Pancreas (tissue), 10 donors: ENCODE results near the gene SFMBT2. TPM values are rescaled to one million over a fixed set of nuclear protein-coding genes. Genes with fewer than 3 reads are reported as not detected.
"Not testable (repeated sequence)": the region's sequence is repeated elsewhere in the genome, so short reads cannot be mapped to it uniquely, and the experiment has no call there.

ENCODE experiments used
- ATAC-seq, 4 donors: fragments of 200-7000 bp; cut with Tn5 transposase; one replicate each; pipeline versions ENCODE4 v1.8.0 to v1.9.1; 2020; ENCODE audit warnings: mild to moderate bottlenecking in 4 of 4, moderate library complexity in 4 of 4
- DNase-seq, 6 donors: peaks; one replicate each; pipeline ENCODE4 v3.0.0-alpha.2; 2020
- FAIRE-seq: peaks from 2 replicates; lab custom pipeline; 2012; peaks lifted over from hg19 to GRCh38; lab: Jason Lieb, UNC
- H3K27ac ChIP-seq, 4 donors: fragments of 200-600 bp; sonication (generic); 1 replicate in 3 of 4; 2 replicates in 1 of 4; pipeline versions ENCODE4 v1.5.0 to v1.8.0; 2020
- H3K27me3 ChIP-seq, 4 donors: fragments of 200-600 bp; one replicate each; pipeline ENCODE4 v1.8.0; 2021
- H3K36me3 ChIP-seq, 3 donors: fragments of 200-600 bp; sonication (generic) in 1 of 3; one replicate each; pipeline versions ENCODE4 v1.5.0 to v1.8.0; 2020 to 2021
- H3K4me1 ChIP-seq, 3 donors: fragments of 200-600 bp; one replicate each; pipeline ENCODE4 v1.8.0; 2021
- H3K4me3 ChIP-seq, 4 donors: fragments of 200-600 bp; sonication (generic) in 2 of 4; one replicate each; pipeline versions ENCODE4 v1.5.0 to v1.8.0; 2020 to 2021
- H3K9me3 ChIP-seq, 4 donors: fragments of 200-600 bp; one replicate each; pipeline ENCODE4 v1.8.0; 2021
- WGBS, 2 donors: extraction: QIAGEN DNeasy Blood & Tissue Kit; methylation state at CpG; one replicate each; pipeline ENCODE4 v1.1.7; 2013; 5-methylcytosine and 5-hydroxymethylcytosine counted together
- intact Hi-C, 3 donors: fragments of 100-400 bp; cut with DNase I; formaldehyde crosslinking; loops; one replicate each; pipeline versions ENCODE4 v1.11.1 to v1.14.2; 2022
- polyA plus RNA-seq, 2 donors: library from polyadenylated mRNA; stranded (reverse); fragments of 200-250 nt; gene quantifications; one replicate each; pipeline ENCODE4 v1.2.3, GENCODE V29; 2013
- total RNA-seq, 6 donors: library from RNA; stranded (reverse); fragmentation: NEBNext Ultra II Directional in 4 of 6; extraction: Animal tissue kit (Norgen Biotek cat#: 25700) in 4 of 6; gene quantifications; one replicate each; pipeline versions ENCODE4 v1.2.1 to v1.2.4, GENCODE V29; 2021 to 2023
- TF ChIP-seq, protein P1 (sequence below), 4 donors: fragments of 200-600 bp; sonication (generic) in 3 of 4; IDR thresholded peaks; one replicate each; pipeline versions ENCODE4 v1.5.0 to v1.8.0; 2021; ENCODE audit warnings: antibody characterized with exemption in 4 of 4
- donor health status: healthy with polysubstance abuse.
- donor health status: DM: no; HTN: no; CAD: no; lungs with moderate emphysema.
- donor health status: DM: no; HTN: no; CAD: no.
- donor health status: control.
- donor health status: control.
- donor health status: Bipolar disorder and iron deficiency.
- donor health status: DM: yes; HTN: yes; CAD: no.
- donor health status: DM: no; HTN: no; CAD: no.
- donor health status: DM: no; HTN: no; CAD: no.
- donor health status: DM: yes; HTN: yes; CAD: no.

Gene SFMBT2
- total and polyA plus RNA-seq, 8 donors: 0.65 to 9.4 (median 1.9) TPM

DNA sequence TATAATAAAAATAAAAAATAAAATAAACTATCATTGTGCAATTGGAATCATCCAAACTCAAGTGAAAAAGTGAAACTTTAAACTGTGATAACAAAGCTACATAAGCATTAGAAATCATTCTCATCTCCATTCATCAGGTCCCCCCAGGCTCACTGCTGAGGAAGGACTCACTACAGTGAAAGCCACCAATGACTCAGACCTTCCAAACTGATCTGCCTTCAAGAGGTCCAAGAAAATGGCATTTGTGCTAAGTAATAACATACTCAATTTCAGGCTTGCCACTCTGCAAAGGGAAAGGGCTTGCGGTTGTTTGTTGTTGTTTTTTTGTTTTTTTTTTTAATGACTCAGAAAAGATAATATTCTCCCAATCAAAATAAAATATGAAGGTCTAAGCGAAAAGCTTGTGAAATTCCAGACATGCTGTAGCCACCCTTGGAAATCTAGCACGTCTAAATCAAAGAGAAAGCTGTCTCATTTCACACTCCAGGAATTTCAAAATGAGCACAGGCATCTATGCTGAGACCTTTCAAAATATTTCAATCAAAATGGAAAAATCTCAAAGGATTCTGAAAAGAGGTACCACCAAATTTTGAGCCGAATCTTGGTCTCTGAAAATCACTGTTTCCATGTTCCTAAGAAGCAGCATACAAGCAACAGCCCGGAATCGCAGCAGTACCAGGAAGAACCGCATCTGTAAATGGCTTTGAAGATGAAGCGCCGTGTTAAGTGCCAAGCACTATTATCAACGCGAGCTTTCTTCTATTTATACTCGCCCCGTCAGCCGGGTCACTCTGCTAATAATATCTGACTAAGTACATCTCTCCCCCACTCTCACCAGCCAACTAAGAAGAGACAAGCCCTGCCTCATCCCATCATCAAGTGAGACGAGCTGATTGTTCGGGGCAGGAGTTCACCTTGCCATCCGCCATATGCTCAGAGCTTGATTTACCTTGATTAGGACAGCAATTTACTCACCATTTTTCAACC, 13.5 kb downstream of the SFMBT2 start:
- ATAC-seq (no peak), DNase-seq (no peak), FAIRE-seq (no peak)
- no peaks in the 10 kb centered on the region for H3K4me1 ChIP-seq
- no peaks in the 10 kb centered on the region for H3K36me3 ChIP-seq
- 68 to 80% methylated on average over 17 of the region's 17 CpGs for WGBS, 2 donors
- TF ChIP-seq, protein P1, sequence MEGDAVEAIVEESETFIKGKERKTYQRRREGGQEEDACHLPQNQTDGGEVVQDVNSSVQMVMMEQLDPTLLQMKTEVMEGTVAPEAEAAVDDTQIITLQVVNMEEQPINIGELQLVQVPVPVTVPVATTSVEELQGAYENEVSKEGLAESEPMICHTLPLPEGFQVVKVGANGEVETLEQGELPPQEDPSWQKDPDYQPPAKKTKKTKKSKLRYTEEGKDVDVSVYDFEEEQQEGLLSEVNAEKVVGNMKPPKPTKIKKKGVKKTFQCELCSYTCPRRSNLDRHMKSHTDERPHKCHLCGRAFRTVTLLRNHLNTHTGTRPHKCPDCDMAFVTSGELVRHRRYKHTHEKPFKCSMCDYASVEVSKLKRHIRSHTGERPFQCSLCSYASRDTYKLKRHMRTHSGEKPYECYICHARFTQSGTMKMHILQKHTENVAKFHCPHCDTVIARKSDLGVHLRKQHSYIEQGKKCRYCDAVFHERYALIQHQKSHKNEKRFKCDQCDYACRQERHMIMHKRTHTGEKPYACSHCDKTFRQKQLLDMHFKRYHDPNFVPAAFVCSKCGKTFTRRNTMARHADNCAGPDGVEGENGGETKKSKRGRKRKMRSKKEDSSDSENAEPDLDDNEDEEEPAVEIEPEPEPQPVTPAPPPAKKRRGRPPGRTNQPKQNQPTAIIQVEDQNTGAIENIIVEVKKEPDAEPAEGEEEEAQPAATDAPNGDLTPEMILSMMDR (IDR thresholded peaks at IDR 0.05): no peak
- no peaks in the 10 kb centered on the region for H3K9me3 ChIP-seq
- no peaks in the 10 kb centered on the region for H3K27me3 ChIP-seq
- no peak overlapping the region for H3K27ac ChIP-seq
- intact Hi-C loops: no loop called here
- no peak overlapping the region for H3K4me3 ChIP-seq

DNA sequence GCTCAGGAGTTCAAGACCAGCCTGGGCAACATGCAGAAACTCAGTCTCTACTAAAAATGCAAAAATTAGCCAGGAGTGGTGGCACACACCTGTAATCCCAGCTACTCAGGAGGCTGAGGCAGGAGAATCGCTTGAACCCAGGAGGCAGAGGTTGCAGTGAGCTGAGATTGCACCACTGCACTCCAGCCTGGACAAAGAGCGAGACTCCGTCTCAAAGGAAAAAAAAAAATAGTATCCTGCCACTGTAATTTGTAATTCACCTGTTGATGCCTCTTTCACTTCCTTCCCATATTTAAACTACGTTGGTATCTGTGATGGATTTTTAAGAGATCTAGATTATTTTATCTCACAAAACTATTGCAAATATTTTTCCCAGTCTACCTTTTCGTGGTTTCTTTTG, 18.5 kb downstream of the SFMBT2 start:
- H3K4me3 ChIP-seq, DNase-seq, H3K4me1 ChIP-seq, H3K27me3 ChIP-seq, H3K27ac ChIP-seq, H3K36me3 ChIP-seq, ATAC-seq, intact Hi-C loops, H3K9me3 ChIP-seq, FAIRE-seq: not testable (repeated sequence)
- 68 to 77% methylated on average over 5 of the region's 5 CpGs for WGBS, 2 donors

DNA sequence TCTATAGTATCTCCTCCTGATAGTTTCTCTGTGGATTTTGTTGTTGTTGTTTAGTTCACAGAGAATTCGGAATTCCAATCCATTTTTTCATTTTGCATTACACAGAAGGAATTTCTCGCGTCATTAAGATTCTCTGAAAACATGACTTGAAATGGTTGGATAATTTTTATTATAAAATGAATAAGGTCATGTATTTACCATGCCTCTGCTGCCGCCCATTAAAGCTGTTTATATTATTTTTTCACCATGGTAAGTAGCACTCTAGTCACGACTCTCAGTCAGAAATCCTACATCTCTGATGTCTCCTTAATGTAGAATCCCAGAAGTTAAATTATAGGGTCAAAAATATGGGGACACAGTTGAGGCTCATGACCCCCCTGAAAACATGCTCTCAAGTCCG, 19.1 kb downstream of the SFMBT2 start:
- 72 to 82% methylated on average over 6 of the region's 6 CpGs for WGBS, 2 donors
- no peak for DNase-seq
- TF ChIP-seq, protein P1 (IDR thresholded peaks at IDR 0.05): no peak
- intact Hi-C loops: no loop called here
- Histone ChIP-seq H3K36me3 (no peaks in the 10 kb centered on the region), H3K9me3 (no peaks in the 10 kb centered on the region), H3K27me3 (no peaks in the 10 kb centered on the region), H3K4me3 (no peak overlapping the region), H3K27ac (no peak overlapping the region), H3K4me1 (no peaks in the 10 kb centered on the region)
- FAIRE-seq: no peak
- ATAC-seq: no peak

DNA sequence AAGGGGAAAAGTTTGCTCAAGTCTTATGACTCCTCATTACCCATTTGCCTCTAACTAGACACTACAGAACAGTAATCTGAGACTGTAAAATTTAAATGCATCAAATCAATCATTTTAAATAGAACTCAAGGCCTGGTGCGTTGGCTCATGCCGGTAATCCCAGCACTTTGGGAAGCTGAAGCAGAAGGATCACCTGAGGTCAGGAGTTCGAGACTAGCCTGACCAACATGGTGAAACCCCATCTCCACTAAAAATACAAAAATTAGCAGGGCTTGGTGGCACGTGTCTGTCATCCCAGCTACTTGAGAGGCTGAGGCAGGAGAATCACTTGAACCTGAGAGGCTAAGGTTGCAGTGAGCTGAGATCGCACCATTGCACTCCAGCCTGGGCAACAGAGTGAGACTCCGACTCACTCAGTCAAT, 20.1 kb downstream of the SFMBT2 start:
- H3K27me3 ChIP-seq, DNase-seq, H3K27ac ChIP-seq, intact Hi-C loops, ATAC-seq, H3K36me3 ChIP-seq, H3K4me3 ChIP-seq, H3K9me3 ChIP-seq, FAIRE-seq, H3K4me1 ChIP-seq: not testable (repeated sequence)
- 67 to 81% methylated on average over 6 of the region's 6 CpGs for WGBS, 2 donors

DNA sequence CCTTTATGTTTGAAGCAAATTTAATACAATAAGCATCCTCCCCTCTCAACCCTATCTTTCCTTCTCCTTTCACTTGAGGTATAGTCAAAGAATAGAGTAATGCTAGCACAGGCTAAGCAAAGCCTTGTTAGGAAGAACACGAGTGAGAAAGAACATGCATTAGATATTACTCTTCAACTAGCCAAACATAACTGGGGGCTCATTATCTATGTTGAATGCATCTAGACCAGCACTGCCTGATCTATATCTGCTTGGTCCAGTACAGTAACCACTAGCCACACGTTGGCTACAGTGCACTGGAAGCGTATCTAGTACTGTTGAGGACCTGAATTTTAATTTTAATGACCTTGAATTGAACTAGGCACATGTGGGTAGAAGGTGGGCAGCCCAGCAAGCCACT, 21.0 kb downstream of the SFMBT2 start:
- H3K36me3 ChIP-seq: no peaks in the 10 kb centered on the region
- H3K27ac ChIP-seq: no peak overlapping the region
- 48 to 56% methylated on average over 3 of the region's 3 CpGs for WGBS, 2 donors
- no peak overlapping the region for H3K4me3 ChIP-seq
- DNase-seq (no peak), ATAC-seq (no peak), FAIRE-seq (no peak)
- TF ChIP-seq, protein P1 (IDR thresholded peaks at IDR 0.05): no peak
- no peaks in the 10 kb centered on the region for H3K27me3 ChIP-seq
- H3K4me1 ChIP-seq: no peaks in the 10 kb centered on the region
- H3K9me3 ChIP-seq: no peaks in the 10 kb centered on the region
- intact Hi-C loops: no loop called here

DNA sequence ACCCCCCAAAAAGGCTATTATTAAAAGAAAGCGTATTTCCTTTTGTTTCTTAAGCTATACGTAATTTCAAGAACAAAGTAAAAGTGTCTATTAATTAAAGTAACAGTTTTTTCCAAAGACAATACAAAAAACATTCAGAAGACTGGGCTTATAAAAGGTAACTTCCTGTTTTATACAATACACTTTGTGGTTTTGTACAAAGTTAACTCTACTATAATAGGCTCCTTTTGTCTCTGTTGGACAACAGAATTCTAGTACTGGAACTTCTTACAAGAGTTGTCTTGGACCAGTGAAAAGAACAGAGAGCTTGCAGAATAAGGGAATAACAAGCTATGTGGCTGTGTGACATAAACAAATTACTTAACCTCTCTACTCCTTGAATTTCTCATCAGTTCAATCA, 21.5 kb downstream of the SFMBT2 start:
- H3K4me3 ChIP-seq: no peak overlapping the region
- H3K4me1 ChIP-seq: no peaks in the 10 kb centered on the region
- DNase-seq (no peak), ATAC-seq (no peak), FAIRE-seq (no peak)
- H3K27ac ChIP-seq: no peak overlapping the region
- H3K27me3 ChIP-seq: no peaks in the 10 kb centered on the region
- no peaks in the 10 kb centered on the region for H3K36me3 ChIP-seq
- H3K9me3 ChIP-seq: no peaks in the 10 kb centered on the region
- TF ChIP-seq, protein P1 (IDR thresholded peaks at IDR 0.05): no peak
- WGBS, 2 donors: 55 to 77% methylated on average over 2 of the region's 2 CpGs
- intact Hi-C loops: no loop called here
